HG03159 (cell line): Measurements from ENCODE around the gene CD2BP2.
"Not testable (repeated sequence)": the region's sequence is repeated elsewhere in the genome, so short reads cannot be mapped to it uniquely, and the experiment has no call there.

Source experiments
- ATAC-seq: cut with Tn5 transposase; IDR thresholded peaks from one replicate; pipeline ENCODE4 v1.9.1; 2021; ENCODE audit warnings: mild to moderate bottlenecking, moderate library complexity; ENCODE audit not compliant: unreplicated experiment

CD2BP2 gene

DNA sequence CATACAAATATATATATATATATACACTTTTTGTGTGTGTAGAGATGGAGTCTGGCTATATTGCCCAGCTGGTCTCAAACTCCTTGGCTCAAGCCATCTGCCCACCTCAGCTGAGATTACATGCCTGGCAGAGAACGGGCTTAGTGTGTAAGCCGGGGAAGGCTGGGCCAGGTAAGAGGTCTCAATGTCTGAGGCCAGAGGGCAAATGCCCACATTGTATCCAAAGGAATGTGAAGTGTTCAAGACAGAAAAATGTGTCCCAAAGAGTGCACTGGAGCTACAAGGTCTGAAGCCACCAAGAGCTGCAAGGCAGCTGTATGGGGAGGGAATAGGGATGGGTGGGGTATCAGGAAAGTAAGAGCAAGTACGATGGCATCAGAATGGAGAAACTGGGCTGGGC is 8.8 kb downstream of the CD2BP2 start:
- no peak for ATAC-seq

DNA sequence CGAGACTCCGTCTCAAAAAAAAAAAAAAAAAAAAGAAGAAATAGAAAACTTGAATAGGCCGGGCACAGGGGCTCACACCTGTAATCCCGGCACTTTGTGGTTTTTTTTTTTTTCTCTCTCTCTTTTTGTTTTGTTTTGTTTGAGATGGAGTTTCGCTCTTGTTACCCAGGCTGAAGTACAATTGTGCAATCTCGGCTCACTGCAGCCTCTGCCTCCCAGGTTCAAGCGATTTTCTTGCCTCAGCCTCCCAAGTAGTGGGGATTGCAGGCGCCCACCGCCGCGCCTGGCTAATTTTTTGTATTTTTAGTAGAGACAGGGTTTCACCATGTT is 11.7 kb downstream of the CD2BP2 start:
- ATAC-seq: not testable (repeated sequence)

DNA sequence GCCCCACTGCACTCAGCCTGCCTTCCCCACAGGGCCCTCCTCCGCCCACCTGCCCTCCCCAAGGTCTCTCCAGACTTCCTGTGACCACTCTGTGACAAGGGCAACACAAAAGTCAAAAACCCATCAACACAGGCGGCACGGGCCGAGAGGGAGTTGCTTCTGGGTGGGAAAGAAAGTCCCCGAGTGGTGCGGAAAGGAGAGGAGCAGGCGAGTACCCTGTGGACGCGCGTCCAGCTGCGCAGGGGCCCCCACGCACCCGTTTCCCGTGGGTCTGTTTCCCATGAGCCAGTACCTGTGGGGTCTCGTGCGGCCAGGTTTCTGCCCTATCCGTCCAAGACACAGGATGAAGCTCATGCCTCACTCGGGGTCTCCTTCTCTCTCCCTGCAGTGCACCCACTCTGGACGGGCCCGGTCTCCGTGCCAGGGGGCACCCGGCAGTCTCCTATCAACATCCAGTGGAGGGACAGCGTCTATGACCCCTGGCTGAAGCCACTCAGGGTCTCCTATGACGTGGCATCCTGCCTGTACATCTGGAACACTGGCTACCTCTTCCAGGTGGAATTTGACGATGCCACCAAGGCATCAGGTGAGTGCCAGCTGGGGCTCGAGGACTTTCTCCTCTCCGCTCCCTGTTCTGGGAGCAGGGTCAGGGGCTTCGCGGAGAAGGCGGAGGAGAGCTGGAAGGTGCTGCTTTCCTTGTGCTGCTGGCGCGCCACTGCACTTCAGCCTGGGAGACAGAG is 12.2 kb downstream of the CD2BP2 start:
- no peak for ATAC-seq

DNA sequence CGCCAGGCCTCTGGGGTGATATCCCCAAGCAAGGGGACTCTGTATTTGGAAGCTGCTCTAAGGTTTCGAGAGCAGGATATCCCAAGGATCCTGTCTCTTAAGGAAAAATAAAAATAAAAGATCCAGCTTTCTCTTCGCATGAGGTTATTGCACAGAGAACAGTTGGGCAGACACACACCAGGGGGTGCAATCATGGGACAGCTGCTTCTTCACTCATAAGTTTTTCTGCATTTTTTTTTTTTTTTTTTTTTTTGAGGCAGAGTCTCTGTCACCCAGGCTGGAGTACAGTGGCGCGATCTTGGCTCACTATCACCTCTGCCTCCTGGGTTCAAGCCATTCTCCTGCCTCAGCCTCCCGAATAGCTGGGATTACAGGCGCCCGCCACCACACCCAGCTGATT is 13.1 kb downstream of the CD2BP2 start:
- not testable (repeated sequence) for ATAC-seq

DNA sequence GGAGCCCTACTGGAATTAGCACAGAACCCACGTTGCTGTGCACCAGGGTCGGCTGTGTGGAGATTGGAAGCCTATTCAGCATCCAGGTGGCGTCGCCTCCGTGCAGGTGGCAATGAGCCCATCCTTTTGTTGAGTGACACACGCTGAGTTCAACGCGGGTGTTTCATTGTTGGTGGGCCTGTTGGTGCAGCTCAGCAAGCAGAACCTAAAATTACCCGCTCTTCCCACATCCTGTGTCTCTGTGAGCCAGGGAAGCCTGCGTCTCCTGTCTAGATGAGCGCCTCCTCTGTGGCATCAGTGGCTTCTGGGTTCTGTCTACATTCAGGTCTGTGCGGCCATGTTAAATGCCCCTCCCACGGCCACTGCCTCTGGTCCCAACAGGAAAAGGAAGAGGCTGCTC is 14.5 kb downstream of the CD2BP2 start:
- no peak for ATAC-seq

DNA sequence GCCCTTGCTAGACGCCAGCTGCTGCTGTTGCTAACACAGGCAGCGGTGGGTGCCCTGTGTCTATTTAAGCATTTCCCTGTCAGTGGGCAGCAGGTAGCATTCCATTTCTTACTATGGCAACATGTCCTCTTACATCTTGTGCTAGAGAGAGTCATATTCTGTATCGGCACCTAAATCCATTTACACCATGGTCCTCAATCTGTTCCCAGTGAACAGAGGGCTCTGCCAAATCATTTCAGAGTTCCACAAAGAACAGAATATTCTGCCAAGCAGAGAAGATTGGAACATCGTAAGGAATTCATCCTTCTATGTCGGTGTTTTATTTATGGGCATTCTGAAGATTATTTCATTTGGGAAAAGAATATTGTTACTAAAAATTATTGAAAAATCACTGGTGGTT is 16.4 kb downstream of the CD2BP2 start:
- not testable (repeated sequence) for ATAC-seq

DNA sequence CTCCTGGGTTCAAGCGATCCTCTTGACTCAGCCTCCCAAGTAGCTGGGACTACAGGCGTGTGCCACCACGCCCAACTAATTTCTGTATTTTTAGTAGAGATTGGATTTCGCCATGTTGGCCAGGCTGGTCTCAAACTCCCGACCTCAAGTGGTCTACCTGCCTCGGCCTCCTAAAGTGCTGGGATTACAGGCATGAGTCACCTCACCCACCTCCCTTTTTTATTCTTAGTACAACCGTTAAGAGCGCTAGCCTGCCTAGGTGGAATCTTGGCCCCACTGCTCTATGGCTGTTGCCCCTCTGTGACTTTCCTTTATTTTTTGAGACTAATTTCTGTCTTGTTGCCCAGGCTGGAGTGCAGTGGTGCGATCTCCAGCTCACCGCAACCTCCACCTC is 17.1 kb downstream of the CD2BP2 start:
- not testable (repeated sequence) for ATAC-seq

DNA sequence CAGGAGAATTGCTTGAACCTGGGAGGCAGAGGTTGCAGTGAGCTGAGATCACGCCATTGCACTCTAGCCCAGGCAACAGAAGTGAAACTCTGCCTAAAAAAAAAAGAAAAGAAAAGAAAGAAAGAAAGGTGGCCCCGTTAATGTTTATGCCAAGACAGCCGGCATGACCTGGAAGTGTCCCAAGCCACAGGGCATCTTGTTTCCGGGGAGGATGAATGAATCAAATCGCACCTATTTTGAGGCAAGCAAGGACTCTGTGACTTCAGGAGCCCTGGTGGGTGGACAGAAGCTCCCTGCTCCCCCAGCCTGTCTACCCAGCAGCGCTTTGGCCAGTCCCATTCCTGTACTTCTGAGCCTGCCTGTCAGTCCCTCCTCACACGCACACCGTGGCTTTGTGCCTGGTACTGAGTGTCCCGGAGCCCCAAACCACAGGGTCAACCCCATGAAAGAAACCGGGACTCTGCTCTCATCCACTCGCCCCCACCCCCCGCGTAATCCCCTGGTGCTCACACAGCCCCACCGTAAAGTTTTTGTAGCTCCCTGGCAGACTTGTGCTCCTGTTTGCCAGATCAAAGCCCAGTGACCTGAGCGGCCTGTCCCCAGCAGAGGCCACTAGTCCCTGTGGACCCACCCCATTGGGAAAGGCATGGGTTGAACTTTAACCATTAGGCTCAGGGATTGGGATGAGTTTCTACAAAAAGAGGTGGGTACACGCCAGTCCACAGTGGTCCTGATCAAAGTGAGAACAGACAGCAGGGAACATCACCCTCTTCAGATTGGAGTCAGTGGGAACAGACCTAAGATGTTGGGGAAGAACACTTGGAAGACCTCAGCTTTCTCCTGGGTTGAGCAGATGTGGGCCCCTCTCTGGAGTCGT is 19.3 kb downstream of the CD2BP2 start:
- peak; percentile 4 for ATAC-seq

DNA sequence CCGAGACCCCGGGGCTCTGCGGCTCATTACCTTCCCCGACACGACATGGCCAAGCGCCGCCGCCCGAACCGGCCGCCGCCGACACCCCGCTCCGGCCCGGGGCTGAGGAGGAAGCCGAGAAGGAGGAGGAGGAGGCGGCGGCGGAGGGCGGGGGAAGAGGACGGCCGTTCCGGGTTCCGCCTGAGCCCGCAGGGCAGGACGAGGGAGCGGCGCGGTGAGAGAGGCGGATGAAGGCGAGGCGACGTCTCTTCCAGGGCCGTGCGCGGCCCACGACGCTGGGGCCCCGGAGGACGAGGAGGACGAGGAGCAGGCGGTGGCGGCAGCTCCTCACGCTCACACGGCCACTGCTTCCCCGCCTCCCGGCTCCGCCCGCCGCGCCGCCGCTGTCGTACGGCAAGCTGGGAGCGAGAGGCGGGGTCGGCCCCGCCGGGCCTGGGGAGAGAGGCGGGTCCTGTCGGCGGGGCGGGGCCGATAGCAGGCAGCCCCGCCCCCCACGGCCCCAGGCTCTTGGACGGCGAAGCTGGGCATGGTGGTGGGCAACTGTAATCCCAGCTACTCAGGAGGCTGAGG is 20.0 kb downstream of the CD2BP2 start:
- peak; percentile 62 for ATAC-seq

DNA sequence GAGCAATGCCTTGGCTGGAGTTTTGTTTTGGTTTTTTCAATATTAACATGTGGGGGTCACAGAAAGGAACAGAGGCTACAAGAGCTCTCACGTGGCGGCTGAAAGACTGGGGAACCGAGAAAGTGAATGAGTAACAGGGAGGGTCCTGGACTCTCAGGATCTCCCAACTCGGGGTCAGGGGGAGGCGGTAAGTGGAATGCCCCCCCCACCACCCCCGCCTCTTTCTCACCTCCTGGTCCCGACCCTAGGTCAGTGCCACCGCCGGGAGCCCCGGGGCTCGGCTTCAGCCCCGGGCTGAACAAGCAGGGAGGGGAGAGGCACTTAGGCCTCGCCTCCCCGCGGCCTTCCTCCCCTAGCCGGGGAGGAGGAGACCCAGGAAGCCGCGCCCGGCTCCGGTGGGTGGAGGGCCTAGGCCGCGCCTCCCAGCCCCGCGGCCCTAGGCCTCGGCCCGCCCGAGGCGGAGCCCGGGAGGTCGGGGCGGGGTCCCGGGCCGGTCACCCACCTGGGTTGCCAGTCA is 20.6 kb downstream of the CD2BP2 start:
- peak; percentile 85 for ATAC-seq

DNA sequence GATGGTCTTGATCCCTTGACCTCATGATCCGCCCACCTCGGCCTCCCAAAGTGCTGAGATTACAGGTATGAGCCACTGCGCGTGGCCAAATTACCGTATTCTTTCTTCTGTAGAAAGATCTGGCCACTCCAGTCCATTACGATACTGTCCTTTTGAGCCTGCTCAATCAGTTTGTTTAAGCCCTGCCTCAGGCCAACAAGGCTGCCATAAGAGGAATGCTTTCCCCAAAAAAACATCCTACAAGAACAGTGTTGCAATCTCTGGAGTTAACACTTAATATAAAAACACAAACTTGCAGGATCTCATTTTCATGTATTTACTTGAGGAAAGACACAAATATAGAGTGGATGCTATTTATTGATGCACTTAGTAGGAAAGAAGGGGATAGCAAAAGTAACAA is 30.9 kb downstream of the CD2BP2 start:
- not testable (repeated sequence) for ATAC-seq

DNA sequence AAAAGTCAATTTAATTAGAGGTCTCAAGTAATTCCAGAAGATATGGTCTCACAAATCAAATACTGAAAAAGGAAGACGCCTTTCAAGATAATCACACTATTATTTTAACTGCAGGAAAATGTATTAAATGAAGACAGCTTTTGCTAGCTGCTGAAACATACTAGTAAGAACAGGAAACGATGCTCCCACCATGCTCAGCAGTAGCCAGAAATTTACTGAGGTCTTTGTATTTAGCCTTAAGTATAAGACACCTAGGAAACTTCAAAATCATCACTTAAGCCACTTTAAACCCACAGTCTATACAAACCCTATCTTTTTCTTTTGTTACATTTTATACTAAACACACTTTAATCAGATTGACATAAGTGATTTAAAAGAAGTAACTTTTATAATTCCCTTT is 36.5 kb downstream of the CD2BP2 start:
- not testable (repeated sequence) for ATAC-seq

DNA sequence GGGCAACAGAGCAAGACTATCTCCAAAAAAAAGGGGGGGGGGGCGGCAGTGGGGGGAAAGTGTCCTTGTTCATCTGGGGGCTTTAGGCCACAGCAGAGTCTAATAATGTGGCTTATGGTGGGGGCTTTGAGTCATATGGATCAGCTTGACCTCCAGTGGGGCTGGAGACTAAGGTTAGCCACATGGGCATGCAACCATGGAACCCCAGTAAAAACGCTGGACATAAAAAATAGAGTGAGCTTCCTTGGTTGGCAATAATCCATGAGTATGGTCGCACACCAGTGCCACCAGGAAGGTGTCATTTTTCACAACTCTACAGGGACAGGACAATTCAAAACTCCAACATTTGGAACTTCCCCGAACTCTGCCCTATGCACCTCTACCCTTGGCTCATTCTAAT is 44.2 kb downstream of the CD2BP2 start:
- ATAC-seq: not testable (repeated sequence)

DNA sequence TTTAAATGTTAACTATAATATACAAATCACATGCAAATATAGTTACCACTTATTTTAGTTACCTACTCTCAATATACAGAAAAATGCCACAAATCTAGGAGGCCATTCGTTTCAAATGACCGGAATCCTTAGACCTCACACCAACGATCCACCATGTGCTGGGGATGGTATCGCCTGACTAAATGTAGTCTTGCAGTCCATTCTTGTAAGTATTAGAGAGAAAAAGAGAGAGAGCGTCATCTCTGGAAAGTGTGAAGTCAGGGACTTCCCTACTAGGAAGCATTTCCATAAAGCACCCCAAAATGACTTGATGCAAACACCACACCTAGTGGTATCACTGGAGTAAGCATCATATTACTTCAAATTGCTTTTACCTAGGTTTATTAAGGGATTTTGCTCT is 45.9 kb downstream of the CD2BP2 start:
- ATAC-seq: not testable (repeated sequence)
